IMR-90 (cell line): ENCODE data around the gene NPPB. TPM values are rescaled to one million over a fixed set of nuclear protein-coding genes. Genes with fewer than 3 reads are reported as not detected.

Experiments
- ATAC-seq: fragments of 200-7000 bp; cut with Tn5 transposase; 2 replicates; pipeline ENCODE4 v1.9.1; 2020; ENCODE audit warnings: low read depth, mild to moderate bottlenecking, moderate library complexity
- BruUV-seq: library from RNA; stranded (reverse); fragments of 400-500 nt; replicated peaks from 2 replicates; lab custom pipeline; 2021; lab: Mats Ljungman, UMichigan
- CTCF ChIA-PET: fragments of 300-600 bp; formaldehyde crosslinking; extraction: SDS; loops from one replicate; lab custom pipeline; 2021; ENCODE audit warnings: antibody characterized with exemption; lab: Yijun Ruan, JAX
- POLR2A ChIA-PET: fragments of 300-600 bp; sonication (Branson Sonifier 250); formaldehyde crosslinking; loops from one replicate; lab custom pipeline; 2022; ENCODE audit warnings: antibody characterized with exemption; ENCODE audit not compliant: unreplicated experiment; lab: Charles Lee
- DNase-seq: peaks from one replicate; pipeline ENCODE4 v3.0.0; 2013
- H2AFZ ChIP-seq: replicated peaks from 2 replicates; pipeline ENCODE3; 2013; ENCODE audit warnings: low read length, mild to moderate bottlenecking; ENCODE audit not compliant: poor library complexity
- H2AK5ac ChIP-seq: 2 replicates; pipeline ENCODE4 v1.6.1; 2013; ENCODE audit warnings: low read depth, low read length, inconsistent platforms
- H2AK9ac ChIP-seq: replicated peaks from 2 replicates; pipeline ENCODE3; 2013; ENCODE audit warnings: mild to moderate bottlenecking, low read depth, low read length, moderate library complexity; ENCODE audit not compliant: poor library complexity
- H2BK120ac ChIP-seq: 2 replicates; pipeline ENCODE4 v1.6.1; 2013; ENCODE audit warnings: low read depth, low read length, inconsistent platforms
- H2BK15ac ChIP-seq: 3 replicates; pipeline ENCODE4 v1.6.1; 2013; ENCODE audit warnings: low read depth, low read length, inconsistent platforms
- H2BK20ac ChIP-seq: 2 replicates; pipeline ENCODE4 v1.6.1; 2013; ENCODE audit warnings: low read depth, mild to moderate bottlenecking, inconsistent platforms, low read length, moderate library complexity
- H2BK5ac ChIP-seq: 2 replicates; pipeline ENCODE4 v1.6.1; 2013; ENCODE audit warnings: mild to moderate bottlenecking, low read depth, low read length, inconsistent platforms; ENCODE audit not compliant: poor library complexity, severe bottlenecking
- H3K14ac ChIP-seq: replicated peaks from 2 replicates; pipeline ENCODE4 v1.6.1; 2013; ENCODE audit warnings: low read depth, low read length, inconsistent platforms
- H3K18ac ChIP-seq: 2 replicates; pipeline ENCODE4 v1.6.1; 2013; ENCODE audit warnings: low read depth, low read length, control low read depth
- H3K23ac ChIP-seq: 2 replicates; pipeline ENCODE4 v1.6.1; 2013; ENCODE audit warnings: low read depth, low read length, inconsistent platforms
- H3K27ac ChIP-seq: 2 replicates; pipeline ENCODE4 v1.5.1; 2013; ENCODE audit warnings: mild to moderate bottlenecking, control low read depth, low read length; ENCODE audit not compliant: insufficient read depth
- H3K27me3 ChIP-seq: 2 replicates; pipeline ENCODE4 v1.6.1; 2013; ENCODE audit warnings: low read length; ENCODE audit not compliant: control insufficient read depth, insufficient read depth
- H3K36me3 ChIP-seq: 2 replicates; pipeline ENCODE4 v1.6.1; 2013; ENCODE audit warnings: low read length, mixed read lengths; ENCODE audit not compliant: control insufficient read depth, insufficient read depth
- H3K4ac ChIP-seq: 2 replicates; pipeline ENCODE4 v1.6.1; 2013; ENCODE audit warnings: low read depth, low read length, inconsistent platforms
- H3K4me1 ChIP-seq: 2 replicates; pipeline ENCODE4 v1.6.1; 2013; ENCODE audit warnings: low read length, mixed read lengths; ENCODE audit not compliant: control insufficient read depth, insufficient read depth
- H3K4me2 ChIP-seq: 2 replicates; pipeline ENCODE4 v1.6.1; 2013; ENCODE audit warnings: low read depth, mild to moderate bottlenecking, control low read depth, low read length, moderate library complexity
- H3K4me3 ChIP-seq: 2 replicates; pipeline ENCODE4 v1.5.1; 2013; ENCODE audit warnings: low read depth, mild to moderate bottlenecking, control low read depth, low read length, moderate library complexity; ENCODE audit not compliant: insufficient read depth
- H3K56ac ChIP-seq: 2 replicates; pipeline ENCODE4 v1.6.1; 2013; ENCODE audit warnings: low read length, inconsistent platforms; ENCODE audit not compliant: insufficient read depth; ENCODE audit errors: extremely low read depth
- H3K79me1 ChIP-seq, 2 experiments: 2 replicates each; pipeline ENCODE4 v1.6.1; 2013; ENCODE audit warnings: low read length in 2 of 2, inconsistent platforms in 1 of 2, low read depth in 1 of 2
- H3K9ac ChIP-seq: 2 replicates; pipeline ENCODE4 v1.6.1; 2013; ENCODE audit warnings: low read depth, low read length, control low read depth
- H3K9me1 ChIP-seq: 2 replicates; pipeline ENCODE4 v1.6.1; 2013; ENCODE audit warnings: low read length, inconsistent platforms; ENCODE audit not compliant: insufficient read depth
- H3K9me3 ChIP-seq: 2 replicates; pipeline ENCODE4 v1.6.1; 2013; ENCODE audit warnings: low read length; ENCODE audit not compliant: control insufficient read depth, insufficient read depth
- H4K20me1 ChIP-seq: 2 replicates; pipeline ENCODE4 v1.6.1; 2013; ENCODE audit warnings: low read length, inconsistent platforms; ENCODE audit not compliant: insufficient read depth
- H4K5ac ChIP-seq: 2 replicates; pipeline ENCODE4 v1.6.1; 2013; ENCODE audit warnings: mild to moderate bottlenecking, low read depth, low read length, control low read depth
- H4K8ac ChIP-seq, 2 experiments: 2 replicates each; pipeline ENCODE4 v1.6.1; 2013; ENCODE audit warnings: low read depth in 2 of 2, low read length in 2 of 2, control low read depth in 1 of 2, inconsistent platforms in 1 of 2
- H4K91ac ChIP-seq: 2 replicates; pipeline ENCODE4 v1.6.1; 2013; ENCODE audit warnings: low read depth, low read length, inconsistent platforms; ENCODE audit not compliant: insufficient read depth
- CHD1 ChIP-seq: IDR thresholded peaks from 2 replicates; pipeline ENCODE4 v1.6.1; 2012; ENCODE audit warnings: low read depth, low read length, improper control_type of control experiment
- CTCF ChIP-seq: conservative IDR thresholded peaks from 2 replicates; pipeline ENCODE4 v1.5.1; 2012; ENCODE audit warnings: mild to moderate bottlenecking, low read depth, low read length, improper control_type of control experiment
- ELK1 ChIP-seq: fragments of 150-350 bp; IDR thresholded peaks from 2 replicates; pipeline ENCODE4 v1.6.1; 2016; ENCODE audit warnings: low read depth, mild to moderate bottlenecking, low read length, moderate library complexity, borderline replicate concordance
- FOS ChIP-seq: fragments of 150-350 bp; IDR thresholded peaks from 2 replicates; pipeline ENCODE4 v1.6.1; 2016; ENCODE audit warnings: low read depth, low read length
- MAZ ChIP-seq: IDR thresholded peaks from 2 replicates; pipeline ENCODE4 v1.6.1; 2012; ENCODE audit warnings: low read depth, mild to moderate bottlenecking, low read length, improper control_type of control experiment, moderate library complexity, borderline replicate concordance
- NFE2L2 ChIP-seq: fragments of 150-350 bp; IDR thresholded peaks from 2 replicates; pipeline ENCODE4 v1.6.1; 2016; ENCODE audit warnings: low read depth, mild to moderate bottlenecking, low read length
- RCOR1 ChIP-seq: IDR thresholded peaks from 2 replicates; pipeline ENCODE4 v1.6.1; 2012; ENCODE audit warnings: mild to moderate bottlenecking, low read length, improper control_type of control experiment; ENCODE audit not compliant: insufficient replicate concordance
- RFX5 ChIP-seq: IDR thresholded peaks from 2 replicates; pipeline ENCODE4 v1.8.0; 2012; ENCODE audit warnings: low read depth, mild to moderate bottlenecking, low read length, moderate library complexity
- SMC3 ChIP-seq: fragments of 150-350 bp; IDR thresholded peaks from 2 replicates; pipeline ENCODE4 v1.6.1; 2016; ENCODE audit warnings: low read depth, mild to moderate bottlenecking, antibody characterized with exemption, low read length, moderate library complexity
- USF2 ChIP-seq: fragments of 150-350 bp; IDR thresholded peaks from 2 replicates; pipeline ENCODE4 v1.6.1; 2017; ENCODE audit warnings: mild to moderate bottlenecking, antibody characterized with exemption, low read length, low read depth
- WGBS, 2 experiments: methylation state at CpG; one replicate each; pipeline versions ENCODE4 v1.1.5 to v1.1.7; 2013; ENCODE audit warnings: missing lambda C conversion rate in 2 of 2; ENCODE audit not compliant: insufficient read length in 1 of 2; ENCODE audit errors: extremely low coverage in 2 of 2; 5-methylcytosine and 5-hydroxymethylcytosine counted together
- dilution Hi-C: fragments of 300-500 bp; cut with HindIII; formaldehyde crosslinking; loops from one replicate; pipeline ENCODE4 v1.14.3; 2018; ENCODE audit warnings: low sequenced_read_pairs; ENCODE audit not compliant: unreplicated experiment
- in situ Hi-C: fragments of 300-500 bp; cut with MboI; formaldehyde crosslinking; loops from 3 replicates; pipeline ENCODE4 v1.14.3; 2019; ENCODE audit warnings: low sequenced_read_pairs, inconsistent platforms, mixed read lengths
- intact Hi-C: fragments of 100-400 bp; cut with micrococcal nuclease; formaldehyde crosslinking; loops from 2 replicates; pipeline ENCODE4 v1.10.0; 2022
- polyA plus RNA-seq, 3 experiments: library from polyadenylated mRNA; depleted of rRNA; stranded (reverse); fragments of >200 nt; gene quantifications; 2 replicates each; pipeline ENCODE4 v1.2.3, GENCODE V29; 2012; ENCODE audit warnings: low replicate concordance in 1 of 3
- total RNA-seq: library from RNA; depleted of rRNA; stranded (reverse); fragments of >200 nt; gene quantifications from 2 replicates; pipeline ENCODE4 v1.2.3, GENCODE V29; 2012

The NPPB gene
- total and polyA plus RNA-seq, 2 of the 4 experiments (the other 2 are of a cell fraction), result not detected

- Histone ChIP-seq H3K4me3 (no peak overlapping the region), H2BK15ac (no peak overlapping the region), H3K14ac (no peak overlapping the region), H3K9me1 (peaks cover 10% of the 10 kb centered on the region; the same call in 1 of the 2 replicates), H4K20me1 (no peaks in the 10 kb centered on the region), H4K91ac (no peak overlapping the region), H2AK9ac (no peak overlapping the region), H3K56ac (no peak overlapping the region), H2AK5ac (no peak overlapping the region), H4K8ac (no peak overlapping the region), H3K23ac (no peak overlapping the region), H3K9me3 (no peaks in the 10 kb centered on the region), H2BK20ac (no peak overlapping the region), H3K27ac (no peak overlapping the region), H3K4ac (no peak overlapping the region), H3K18ac (no peak overlapping the region), H4K5ac (no peak overlapping the region), H3K9ac (no peak overlapping the region), H2BK5ac (no peak overlapping the region), H3K4me1 (peaks cover 1% of the 10 kb centered on the region; the same call in 1 of the 2 replicates), H3K36me3 (peaks cover 67% of the 10 kb centered on the region), H2BK120ac (no peak overlapping the region), H3K27me3 (no peaks in the 10 kb centered on the region), H2AFZ (no peak overlapping the region), H3K79me1 (peaks cover 0 to 13% of the 10 kb centered on the region in 2 experiments; a peak in 2 of 4 replicates), H3K4me2 (no peak overlapping the region)
- no CpG with 5 or more reads among the region's 9 CpGs for WGBS, 2 experiments
- in situ Hi-C loops (no loop called here), intact Hi-C loops (no loop called here), dilution Hi-C loops (no loop called here)
- DNase-seq, result no peak
- CTCF ChIA-PET, result no interaction called here
- no peak for ATAC-seq
- POLR2A ChIA-PET, result no interaction called here
- TF ChIP-seq FOS (no peak), RCOR1 (no peak), SMC3 (no peak), NFE2L2 (no peak), RFX5 (no peak), ELK1 (no peak), MAZ (no peak), CHD1 (no peak), USF2 (no peak), CTCF (no peak)
- BruUV-seq, result no TSS peak
These were observed 31.8 kb downstream of the NPPB start for GRCh38 chr1:11826946-11827345.
